GM18511 (cell line): ENCODE results near the gene CRYBA1.

Source experiments
- ATAC-seq: cut with Tn5 transposase; IDR thresholded peaks from one replicate; pipeline ENCODE4 v1.9.1; 2021; ENCODE audit warnings: mild to moderate bottlenecking, moderate library complexity; ENCODE audit not compliant: unreplicated experiment

CRYBA1 gene

DNA sequence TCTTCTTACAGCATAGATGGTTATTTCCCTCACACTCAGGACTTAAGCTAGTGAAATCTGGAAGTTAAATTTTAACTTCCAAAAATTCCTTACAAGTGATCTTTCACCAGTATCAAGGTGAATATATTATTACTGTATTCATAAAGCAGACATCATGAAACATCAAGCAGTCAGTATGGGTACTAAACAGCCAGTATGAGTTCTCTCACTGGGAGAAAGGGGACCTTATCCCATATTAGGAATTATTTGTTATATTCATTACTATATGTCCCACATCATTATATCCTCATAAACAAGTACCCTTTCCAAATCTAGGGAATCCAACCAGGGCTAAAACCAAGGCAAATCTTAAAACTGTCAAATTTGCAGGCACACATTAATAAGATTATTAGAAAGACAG is 32.0 kb downstream of the CRYBA1 start:
- ATAC-seq, result no peak

DNA sequence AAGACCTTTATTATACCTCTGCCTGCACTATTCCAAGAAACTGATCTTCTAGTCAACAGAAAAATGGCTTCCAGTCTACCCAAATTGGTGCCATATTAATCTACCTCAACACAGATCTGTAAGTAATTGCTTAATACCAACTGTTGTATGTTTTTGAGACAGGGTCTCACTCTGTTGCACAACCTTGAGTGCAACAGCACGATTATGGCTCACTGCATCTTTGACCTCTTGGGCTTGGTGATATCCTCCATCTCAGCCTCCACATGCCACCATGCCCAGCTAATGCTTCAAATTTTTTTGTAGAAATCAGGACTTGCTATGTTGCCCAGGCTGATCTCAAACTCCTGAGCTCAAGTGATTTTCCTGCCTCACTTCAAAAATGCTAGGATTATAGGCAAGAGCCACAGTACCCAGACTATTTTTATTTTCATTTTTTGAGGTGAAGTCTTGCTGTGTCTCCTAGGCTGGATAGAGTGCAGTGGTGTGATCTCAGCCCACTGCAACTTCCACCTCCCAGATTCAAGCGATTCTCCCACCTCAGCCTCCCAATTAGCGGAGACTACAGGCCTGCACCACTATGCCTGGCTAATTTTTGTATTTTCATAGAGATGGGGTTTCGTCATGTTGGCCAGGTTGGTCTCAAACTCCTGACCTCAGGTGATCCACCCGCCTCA is 32.9 kb downstream of the CRYBA1 start:
- no peak for ATAC-seq

DNA sequence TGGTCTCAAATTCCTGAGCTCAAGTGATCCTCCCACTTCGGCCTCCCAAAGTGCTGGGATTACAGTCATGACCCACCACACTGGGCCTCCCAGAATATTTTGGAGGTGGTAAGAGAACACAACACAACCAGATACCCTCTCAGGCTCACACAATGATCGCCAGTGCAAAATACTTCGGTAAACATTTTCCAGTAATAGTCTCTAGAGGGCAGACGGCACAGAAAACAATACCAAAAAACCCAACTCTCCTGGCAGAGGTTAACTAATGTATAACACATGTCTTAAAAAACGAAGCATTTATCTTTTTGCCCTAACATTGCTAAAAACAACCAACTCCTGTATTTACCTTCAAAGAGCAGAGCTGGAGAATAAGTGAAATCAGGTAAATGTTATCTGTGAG is 36.8 kb downstream of the CRYBA1 start:
- no peak for ATAC-seq

DNA sequence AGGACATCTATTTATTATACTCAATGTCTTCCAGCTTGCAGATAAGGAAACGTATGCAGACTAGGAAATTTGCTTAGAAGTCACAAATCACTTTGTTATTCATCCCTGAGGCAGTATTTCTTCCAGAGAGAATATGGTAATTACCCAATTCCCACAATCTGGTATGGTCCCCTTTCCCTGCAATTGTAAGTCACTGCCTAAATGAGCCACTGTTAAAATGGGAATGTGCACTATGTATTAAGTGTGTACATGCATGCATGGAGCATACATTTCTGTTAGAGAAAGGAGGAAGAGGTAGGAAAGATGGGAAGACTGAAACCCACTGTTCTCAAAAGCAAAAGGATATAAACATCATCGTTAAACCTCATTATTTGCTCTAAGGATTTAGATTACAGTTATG is 37.3 kb downstream of the CRYBA1 start:
- no peak for ATAC-seq

DNA sequence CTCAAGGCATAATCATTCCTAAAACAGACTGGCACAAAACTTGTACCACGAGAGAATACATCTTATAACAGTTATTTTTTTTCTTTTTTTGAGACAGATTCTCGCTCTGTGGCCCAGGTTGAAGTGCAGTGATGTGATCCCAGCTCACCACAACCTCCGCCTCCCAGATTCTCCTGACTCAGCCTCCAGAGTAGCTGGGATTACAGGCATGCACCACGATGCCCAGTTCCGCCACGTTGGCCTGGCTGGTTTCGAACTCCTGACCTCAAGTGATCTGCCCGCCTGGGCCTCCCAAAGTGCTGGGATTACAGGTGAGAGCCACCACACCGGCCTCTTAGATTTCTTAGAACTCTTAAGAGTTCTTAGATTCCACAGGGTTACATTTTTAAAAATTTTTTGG is 43.2 kb downstream of the CRYBA1 start:
- no peak for ATAC-seq

DNA sequence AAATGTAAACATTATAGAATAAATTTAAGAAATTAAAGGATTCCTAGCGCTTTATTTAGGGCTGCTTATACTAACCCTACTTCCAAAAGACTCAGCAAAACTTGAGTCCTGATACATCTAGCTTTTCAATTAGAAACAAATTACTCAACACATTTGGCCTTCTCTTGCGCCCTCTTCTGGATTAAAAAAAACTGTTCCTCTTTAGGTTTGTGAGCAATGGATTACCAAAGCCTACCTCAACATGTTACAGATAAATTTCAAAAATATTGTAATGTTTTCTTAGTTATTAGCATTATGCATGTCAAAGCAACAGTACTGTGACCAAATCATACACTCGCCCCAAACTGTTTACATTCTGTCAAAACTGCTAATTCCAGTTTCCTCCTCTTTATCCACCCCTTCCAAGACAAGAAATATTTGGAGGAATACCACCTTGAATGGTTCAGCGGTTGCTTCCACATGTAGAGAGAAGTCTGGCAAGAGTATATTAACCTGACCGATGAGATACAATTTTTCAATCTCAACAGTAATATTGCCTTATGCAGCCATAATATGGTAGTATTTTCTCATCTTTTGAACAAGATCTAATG is 44.6 kb downstream of the CRYBA1 start:
- ATAC-seq, result no peak

DNA sequence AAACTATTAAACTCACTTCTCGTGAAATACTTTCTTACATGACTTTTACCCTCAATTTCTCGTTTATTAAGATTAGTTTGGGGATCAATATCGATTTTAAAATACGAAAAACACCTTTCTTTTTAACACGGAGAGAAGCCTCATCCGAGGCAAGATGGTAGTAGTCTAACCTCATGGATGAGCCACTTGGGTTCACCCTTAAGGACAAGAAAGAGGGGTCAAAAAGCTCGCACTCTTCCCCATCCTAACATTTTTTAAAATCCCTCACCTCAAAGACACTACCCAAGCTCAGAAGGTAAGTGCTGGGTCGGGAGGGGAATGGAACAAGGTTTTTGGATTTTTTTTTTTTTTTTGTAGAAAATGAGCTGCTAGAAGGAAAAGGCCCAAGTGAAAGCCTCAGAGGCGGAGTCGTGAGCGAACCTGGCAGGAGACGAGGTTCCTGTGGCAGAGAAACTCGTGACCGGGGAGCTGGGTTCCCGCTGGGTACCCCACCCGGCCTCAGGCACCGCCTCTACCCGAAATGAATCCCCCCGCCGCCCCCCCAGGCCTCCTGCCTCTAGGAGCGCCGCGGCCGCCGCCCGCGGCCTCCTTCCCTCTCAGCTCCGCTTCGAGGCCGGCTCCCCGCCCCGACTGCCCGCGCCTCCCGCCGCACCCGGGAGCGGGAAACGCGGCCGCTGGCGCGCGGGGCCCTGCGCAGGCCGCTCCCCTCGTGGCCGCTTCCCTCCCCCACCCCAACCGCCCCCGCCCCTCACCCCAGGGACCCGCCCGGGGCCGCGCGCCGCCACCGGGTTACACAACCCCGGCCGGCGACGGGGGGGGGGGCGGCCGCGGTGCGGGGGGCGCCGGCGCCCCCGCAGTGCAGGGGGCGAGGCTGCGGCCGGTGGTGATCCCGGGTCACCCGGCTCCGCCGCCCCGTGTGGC is 45.7 kb downstream of the CRYBA1 start:
- ATAC-seq, result no peak

DNA sequence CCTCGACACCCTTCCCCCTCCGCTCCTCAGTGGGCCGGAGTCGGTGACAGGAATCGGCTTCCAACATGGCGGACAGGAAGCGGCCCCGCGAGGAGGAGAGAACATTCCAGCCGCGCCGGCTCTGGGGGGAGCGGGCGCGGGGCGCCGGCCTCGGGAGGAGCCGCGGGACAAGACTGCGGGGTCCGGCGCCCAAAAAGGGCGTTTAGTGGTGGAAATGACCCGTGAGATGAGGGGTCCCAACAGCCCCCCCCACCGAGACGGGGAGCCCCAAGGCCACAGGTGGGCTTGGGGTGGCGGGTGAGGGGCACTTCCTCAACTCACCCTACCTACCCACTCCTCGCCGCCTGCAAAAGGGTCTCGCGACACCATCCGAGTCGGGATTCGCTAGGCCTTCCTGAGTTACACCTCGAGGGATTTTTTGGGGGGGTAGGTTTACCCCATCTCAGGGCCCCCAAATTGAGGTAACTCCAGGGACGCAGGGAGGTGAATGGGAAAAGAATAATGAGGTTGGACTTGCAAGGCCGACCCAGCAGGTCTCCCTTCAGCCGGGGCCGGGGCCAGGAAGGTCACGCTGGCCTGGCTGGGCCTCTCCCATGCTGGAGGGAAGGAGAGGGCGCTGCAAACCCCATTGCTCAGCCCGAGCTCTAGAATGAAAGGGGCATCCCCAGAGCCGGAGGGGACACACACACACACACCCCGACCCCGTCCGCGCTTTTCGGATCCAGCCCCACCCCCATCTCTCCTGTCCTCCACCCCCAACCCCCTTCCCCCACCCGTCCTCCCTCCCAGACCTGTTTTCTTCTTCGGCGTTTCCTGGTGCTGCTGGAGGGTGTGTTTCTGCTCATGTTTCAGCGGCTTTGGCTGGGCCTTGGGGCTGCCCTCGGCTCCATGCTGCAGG is 46.6 kb downstream of the CRYBA1 start:
- ATAC-seq, result peak; percentile 24

DNA sequence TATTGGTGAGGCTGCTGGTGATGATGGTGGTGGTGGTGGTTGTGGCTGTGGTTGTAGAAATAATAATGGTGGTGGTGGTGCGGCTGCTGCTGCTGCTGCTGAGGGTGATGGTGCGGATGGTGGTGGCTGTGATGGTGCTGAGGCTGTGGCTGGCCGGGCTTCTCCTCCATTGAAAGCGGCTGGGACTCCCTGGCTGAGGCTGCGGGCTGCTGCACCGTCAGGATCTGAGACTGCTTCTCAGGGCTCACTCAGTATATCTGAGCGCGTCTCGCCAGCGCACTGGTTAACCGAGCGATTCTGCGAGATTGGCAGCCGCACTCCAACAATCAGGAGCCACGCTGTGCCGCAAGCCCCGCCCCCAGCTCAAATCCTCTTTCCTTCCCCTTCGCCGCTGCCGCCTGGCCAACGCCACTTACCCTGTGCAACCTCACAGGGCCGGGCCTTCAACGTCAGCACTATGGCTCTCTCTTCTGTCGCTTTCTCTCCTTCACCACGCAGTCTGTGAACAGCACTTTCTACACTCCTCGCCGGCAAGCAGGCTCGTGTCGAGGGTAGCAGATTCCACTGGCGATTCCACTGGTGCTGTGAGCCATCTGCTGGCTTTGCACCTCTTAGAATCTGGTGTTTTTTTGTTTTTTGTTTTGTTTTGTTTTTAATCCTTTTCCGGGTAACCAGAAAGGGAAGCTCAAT is 47.4 kb downstream of the CRYBA1 start, which contains the start of gene NUFIP2:
NUFIP2 (minus strand) TSS at position 259 of the 690 bp plus-strand sequence; CDS start at position 170, 89 bp downstream.
- peak; percentile 79 for ATAC-seq

DNA sequence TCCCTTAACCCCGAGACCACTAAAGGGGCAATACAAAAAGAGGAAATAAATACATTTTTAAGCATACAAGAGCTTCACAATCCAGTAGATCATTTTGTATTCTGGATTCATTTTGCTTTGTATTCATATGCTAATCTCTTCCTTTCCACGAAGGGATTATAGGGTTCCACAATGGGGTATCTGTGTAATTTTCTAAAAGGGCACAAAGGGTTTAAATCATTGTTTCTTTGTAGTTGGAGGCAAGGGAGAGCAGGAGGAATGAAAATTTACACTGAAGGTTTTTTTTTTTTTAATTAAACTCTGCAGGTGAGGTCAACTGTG is 47.9 kb downstream of the CRYBA1 start:
- no peak for ATAC-seq

DNA sequence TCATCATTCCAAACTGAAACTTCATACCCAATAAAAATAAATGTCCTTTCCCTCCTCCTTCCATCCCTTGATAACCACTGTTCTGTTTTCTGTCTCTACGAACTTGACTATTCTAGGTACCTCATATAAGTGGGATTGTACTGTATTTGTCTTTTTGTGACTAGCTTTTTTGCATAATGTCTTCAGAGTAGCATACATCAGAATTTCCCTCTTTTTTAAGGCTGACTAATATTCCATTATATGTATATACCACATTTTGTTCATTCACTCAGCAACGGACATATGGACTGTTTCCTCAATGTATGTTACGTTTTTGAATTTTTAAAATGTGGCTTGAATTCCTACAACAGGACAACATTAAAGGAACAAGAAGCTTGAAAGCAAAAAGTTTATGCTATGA is 48.8 kb downstream of the CRYBA1 start:
- no peak for ATAC-seq

DNA sequence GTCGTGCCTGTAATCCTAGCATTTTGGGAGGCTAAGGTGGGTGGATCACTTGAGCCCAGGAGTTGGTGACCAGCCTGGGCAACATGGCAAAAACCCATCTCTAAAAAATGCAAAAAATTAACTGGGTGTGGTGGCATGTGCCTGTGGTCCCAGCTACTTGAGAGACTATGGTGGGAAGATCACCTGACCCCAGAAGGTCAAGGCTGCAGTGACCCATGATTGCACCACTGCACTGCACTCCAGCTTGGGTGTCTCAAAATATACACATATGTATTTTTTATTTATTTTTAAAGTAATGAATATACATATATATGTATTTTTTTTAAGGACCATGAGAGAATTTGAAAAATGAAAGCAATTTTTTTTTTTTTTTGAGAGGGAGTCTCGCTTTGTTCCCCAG is 52.4 kb downstream of the CRYBA1 start:
- ATAC-seq, result no peak

DNA sequence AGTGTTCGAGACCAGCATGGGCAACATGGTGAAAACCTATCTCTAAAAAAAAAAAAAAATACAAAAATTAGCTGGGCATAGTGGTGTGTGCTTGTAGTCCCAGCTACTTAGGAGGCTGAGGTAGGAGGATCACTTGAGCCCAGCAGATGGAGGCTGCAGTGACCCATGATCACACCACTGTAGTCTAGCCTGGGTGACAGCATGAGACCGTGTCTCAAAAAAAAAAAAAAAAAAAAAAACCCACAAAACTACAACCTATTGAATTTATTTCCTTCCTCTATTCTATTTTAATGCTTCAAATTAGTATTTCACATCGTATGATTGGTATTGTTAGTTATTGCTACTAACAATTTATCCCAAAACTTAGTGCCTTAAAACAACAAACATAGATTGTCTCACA is 56.7 kb downstream of the CRYBA1 start:
- ATAC-seq, result no peak
